Caco-2 (cell line): Measurements from ENCODE around the gene MLC1. TPM values are rescaled to one million over a fixed set of nuclear protein-coding genes. Genes with fewer than 3 reads are reported as not detected.
A peak's percentile ranks its signal among the peaks of the same experiment; 100 is the strongest.

Source experiments
- BruUV-seq: library from RNA; stranded (reverse); fragments of 400-500 nt; replicated peaks from 2 replicates; lab custom pipeline; 2021; lab: Mats Ljungman, UMichigan
- CTCF ChIA-PET: fragments of 300-600 bp; sonication (Branson Sonifier 250); formaldehyde crosslinking; loops from one replicate; lab custom pipeline; 2022; ENCODE audit warnings: antibody characterized with exemption; lab: Charles Lee
- POLR2A ChIA-PET: fragments of 300-600 bp; sonication (Branson Sonifier 250); formaldehyde crosslinking; loops from one replicate; lab custom pipeline; 2022; ENCODE audit warnings: antibody characterized with exemption; lab: Charles Lee
- DNase-seq, 2 experiments: peaks; one replicate each; pipeline versions ENCODE4 v3.0.0 to v3.0.0-alpha.2; 2020 to 2022
- H3K27me3 ChIP-seq: replicated peaks from 2 replicates; pipeline ENCODE4 v1.6.0; 2011; ENCODE audit warnings: low read length; ENCODE audit not compliant: control insufficient read depth, insufficient read depth
- H3K36me3 ChIP-seq: 2 replicates; pipeline ENCODE4 v1.5.1; 2011; ENCODE audit warnings: low read length; ENCODE audit not compliant: control insufficient read depth, insufficient read depth
- H3K4me1 ChIP-seq: fragments of 250-450 bp; sonication (Bioruptor Pico); 2 replicates; pipeline ENCODE4 v1.5.1; 2020; ENCODE audit warnings: mild to moderate bottlenecking
- H3K4me3 ChIP-seq: 2 replicates; pipeline ENCODE4 v1.5.1; 2011; ENCODE audit warnings: low read depth, mild to moderate bottlenecking, control low read depth, low read length
- H3K9me3 ChIP-seq: fragments of 250-450 bp; sonication (Bioruptor Pico); 2 replicates; pipeline ENCODE4 v1.5.1; 2020; ENCODE audit warnings: mild to moderate bottlenecking, moderate library complexity
- H3K27ac Mint-ChIP-seq: one replicate; pipeline ENCODE4 v1.8.0; 2022; ENCODE audit warnings: mixed read lengths; ENCODE audit not compliant: unreplicated experiment
- H3K27me3 Mint-ChIP-seq: one replicate; pipeline ENCODE4 v1.8.0; 2022; ENCODE audit warnings: mixed read lengths; ENCODE audit not compliant: insufficient read depth, unreplicated experiment
- H3K36me3 Mint-ChIP-seq: one replicate; pipeline ENCODE4 v1.8.0; 2022; ENCODE audit warnings: mild to moderate bottlenecking, mixed read lengths; ENCODE audit not compliant: insufficient read depth, unreplicated experiment
- H3K4me1 Mint-ChIP-seq: one replicate; pipeline ENCODE4 v1.8.0; 2022; ENCODE audit warnings: low read depth, mixed read lengths; ENCODE audit not compliant: unreplicated experiment
- H3K4me3 Mint-ChIP-seq: one replicate; pipeline ENCODE4 v1.8.0; 2022; ENCODE audit warnings: mild to moderate bottlenecking, moderate library complexity, mixed read lengths; ENCODE audit not compliant: unreplicated experiment
- H3K9me3 Mint-ChIP-seq: one replicate; pipeline ENCODE4 v1.8.0; 2022; ENCODE audit warnings: mixed read lengths; ENCODE audit not compliant: unreplicated experiment
- intact Hi-C: fragments of 100-400 bp; cut with micrococcal nuclease; formaldehyde crosslinking; loops from one replicate; pipeline ENCODE4 v1.10.0; 2022; ENCODE audit not compliant: unreplicated experiment
- total RNA-seq: library from RNA; stranded (reverse); gene quantifications from 2 replicates; pipeline ENCODE4 v1.2.3, GENCODE V29; 2022
- TF ChIP-seq, protein P1 (sequence below), 2 experiments: fragments of 200-600 bp in 1 of 2; IDR thresholded peaks; 1 replicate in 1 of 2; 2 replicates in 1 of 2; pipeline versions ENCODE4 v1.5.1 to v1.8.0; 2011 to 2022; ENCODE audit warnings: antibody characterized with exemption in 1 of 2, control low read depth in 1 of 2, inconsistent platforms in 1 of 2, low read depth in 1 of 2, low read length in 1 of 2, mild to moderate bottlenecking in 1 of 2, moderate library complexity in 1 of 2; ENCODE audit not compliant: insufficient read depth in 1 of 2, severe bottlenecking in 1 of 2, unreplicated experiment in 1 of 2

Gene MLC1
- total RNA-seq, 1 experiment from 2014 or later = 0.14 TPM

- no peaks in the 10 kb centered on the region for H3K36me3 ChIP-seq
- no TSS peak for BruUV-seq
- peaks cover 18% of the 10 kb centered on the region for H3K4me1 ChIP-seq
- H3K9me3 ChIP-seq = no peaks in the 10 kb centered on the region
- TF ChIP-seq, protein P1, sequence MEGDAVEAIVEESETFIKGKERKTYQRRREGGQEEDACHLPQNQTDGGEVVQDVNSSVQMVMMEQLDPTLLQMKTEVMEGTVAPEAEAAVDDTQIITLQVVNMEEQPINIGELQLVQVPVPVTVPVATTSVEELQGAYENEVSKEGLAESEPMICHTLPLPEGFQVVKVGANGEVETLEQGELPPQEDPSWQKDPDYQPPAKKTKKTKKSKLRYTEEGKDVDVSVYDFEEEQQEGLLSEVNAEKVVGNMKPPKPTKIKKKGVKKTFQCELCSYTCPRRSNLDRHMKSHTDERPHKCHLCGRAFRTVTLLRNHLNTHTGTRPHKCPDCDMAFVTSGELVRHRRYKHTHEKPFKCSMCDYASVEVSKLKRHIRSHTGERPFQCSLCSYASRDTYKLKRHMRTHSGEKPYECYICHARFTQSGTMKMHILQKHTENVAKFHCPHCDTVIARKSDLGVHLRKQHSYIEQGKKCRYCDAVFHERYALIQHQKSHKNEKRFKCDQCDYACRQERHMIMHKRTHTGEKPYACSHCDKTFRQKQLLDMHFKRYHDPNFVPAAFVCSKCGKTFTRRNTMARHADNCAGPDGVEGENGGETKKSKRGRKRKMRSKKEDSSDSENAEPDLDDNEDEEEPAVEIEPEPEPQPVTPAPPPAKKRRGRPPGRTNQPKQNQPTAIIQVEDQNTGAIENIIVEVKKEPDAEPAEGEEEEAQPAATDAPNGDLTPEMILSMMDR (IDR thresholded peaks at IDR 0.05; ENCODE audit: insufficient read depth in 1 of 2, low read depth in 1 of 2, low read length in 1 of 2, severe bottlenecking in 1 of 2, unreplicated experiment in 1 of 2) = no peak
- POLR2A ChIA-PET = no interaction called here
- Mint-ChIP-seq H3K4me3 (no peak overlapping the region), H3K27me3 (no peaks in the 10 kb centered on the region), H3K36me3 (no peaks in the 10 kb centered on the region), H3K4me1 (no peaks in the 10 kb centered on the region), H3K27ac (no peak overlapping the region), H3K9me3 (no peaks in the 10 kb centered on the region)
- H3K27me3 ChIP-seq = no peaks in the 10 kb centered on the region; the same call in 1 of the 2 replicates
- no peak for DNase-seq
- intact Hi-C loops = no loop called here
- CTCF ChIA-PET = interaction anchor here (0.7 kb wide), 1 partner anchor 79 kb away, joined by 3 read pairs; no protein-coding TSS in a partner anchor
- H3K4me3 ChIP-seq = peak overlapping the region; percentile 9
These were observed 70.4 kb downstream of the MLC1 start for GRCh38 chr22:50014655-50015401.

DNA sequence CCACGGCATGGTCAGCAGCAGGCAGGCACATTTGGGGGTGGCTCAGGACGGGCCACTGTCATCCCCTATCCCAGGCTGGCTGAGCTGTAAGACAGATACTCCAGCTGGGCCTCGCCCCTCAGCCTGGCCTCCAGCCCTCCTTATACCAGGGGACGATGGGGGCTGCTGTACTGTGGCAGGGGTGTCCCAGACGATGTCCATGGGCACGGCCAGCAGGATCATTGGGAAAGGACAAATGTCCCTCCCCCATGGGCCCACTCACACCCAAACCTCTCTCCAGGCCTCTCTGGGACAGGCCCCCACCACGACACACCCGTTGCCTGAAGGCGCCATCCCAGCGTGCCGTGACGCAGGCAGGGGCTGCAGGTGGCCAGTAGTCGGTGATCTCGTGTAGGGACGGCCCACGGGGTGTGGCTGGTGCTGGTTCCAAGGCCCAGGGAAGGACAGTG lies 71.1 kb downstream of the MLC1 start:
- Mint-ChIP-seq H3K4me1 (no peaks in the 10 kb centered on the region), H3K27me3 (no peaks in the 10 kb centered on the region), H3K27ac (no peak overlapping the region), H3K9me3 (no peaks in the 10 kb centered on the region), H3K36me3 (no peaks in the 10 kb centered on the region), H3K4me3 (no peak overlapping the region)
- TF ChIP-seq, protein P1 (IDR thresholded peaks at IDR 0.05; ENCODE audit: insufficient read depth in 1 of 2, low read depth in 1 of 2, low read length in 1 of 2, severe bottlenecking in 1 of 2, unreplicated experiment in 1 of 2) = no peak
- CTCF ChIA-PET = interaction anchor here (0.9 to 1.3 kb wide), 2 partner anchors 16 to 83 kb away, joined by 3 read pairs; no protein-coding TSS in a partner anchor
- intact Hi-C loops = no loop called here
- DNase-seq = no peak
- Histone ChIP-seq H3K27me3 (no peaks in the 10 kb centered on the region), H3K36me3 (no peaks in the 10 kb centered on the region), H3K9me3 (no peaks in the 10 kb centered on the region), H3K4me3 (no peak overlapping the region), H3K4me1 (peaks cover 18% of the 10 kb centered on the region)
- POLR2A ChIA-PET = no interaction called here
- no TSS peak for BruUV-seq

- no peaks in the 10 kb centered on the region for H3K9me3 Mint-ChIP-seq
- intact Hi-C loops = no loop called here
- Histone ChIP-seq H3K36me3 (no peaks in the 10 kb centered on the region), H3K4me1 (peaks cover 18% of the 10 kb centered on the region), H3K4me3 (no peak within 1 kb of the TSS), H3K27me3 (no peaks in the 10 kb centered on the region), H3K9me3 (no peaks in the 10 kb centered on the region)
- ChIA-PET POLR2A (no interaction called here), CTCF (interaction anchor here (1.2 to 1.3 kb wide), 2 partner anchors 18 to 81 kb away, joined by 3 read pairs; no protein-coding TSS in a partner anchor)
- TF ChIP-seq, protein P1 (IDR thresholded peaks at IDR 0.05; ENCODE audit: insufficient read depth in 1 of 2, low read depth in 1 of 2, low read length in 1 of 2, severe bottlenecking in 1 of 2, unreplicated experiment in 1 of 2) = peak in 1 of 2 experiments; percentile 35
- no peaks in the 10 kb centered on the region for H3K4me1 Mint-ChIP-seq
- no TSS peak for BruUV-seq
- H3K27me3 Mint-ChIP-seq = no peaks in the 10 kb centered on the region
- H3K36me3 Mint-ChIP-seq = no peaks in the 10 kb centered on the region
- H3K27ac Mint-ChIP-seq = no peak within 1 kb of the TSS
- DNase-seq = peak; percentile 34 to 46
- H3K4me3 Mint-ChIP-seq = no peak within 1 kb of the TSS
These were observed 72.7 kb downstream of the MLC1 start, which contains the start of gene IL17REL for GRCh38 chr22:50012211-50013181. Gene IL17REL (minus strand): TSS chr22:50012765. CDS start chr22:50012646, 119 bp downstream.
